ENCODE measurements around the gene TEX22.

TEX22 gene

GRCh38 chr14:105444859-105445258 is 46.5 kb downstream of the TEX22 start:
- DNase-seq = no peak

- DNase-seq = no peak
Measured at GRCh38 chr14:105445290-105445689, 47.0 kb downstream of the TEX22 start.

GRCh38 chr14:105445901-105446845 is 47.8 kb downstream of the TEX22 start:
- DNase-seq = no peak

- no peak for DNase-seq
Measured at GRCh38 chr14:105446971-105447370, 48.6 kb downstream of the TEX22 start.

- DNase-seq = no peak
Measured at GRCh38 chr14:105447651-105448640, 49.6 kb downstream of the TEX22 start.

GRCh38 chr14:105448706-105449111 is 50.4 kb downstream of the TEX22 start:
- DNase-seq = peak; percentile 74

GRCh38 chr14:105449276-105450122 is 51.2 kb downstream of the TEX22 start:
- peak; percentile 20 for DNase-seq

- DNase-seq = no peak
Measured at GRCh38 chr14:105450123-105450505, 51.8 kb downstream of the TEX22 start.

- DNase-seq = no peak
Measured at GRCh38 chr14:105450864-105451720, 52.8 kb downstream of the TEX22 start.

- no peak for DNase-seq
Measured at GRCh38 chr14:105452963-105453362, 54.6 kb downstream of the TEX22 start.

GRCh38 chr14:105453847-105454246 is 55.5 kb downstream of the TEX22 start:
- no peak for DNase-seq

GRCh38 chr14:105455086-105455640 is 56.8 kb downstream of the TEX22 start:
- no peak for DNase-seq

GRCh38 chr14:105455766-105456660 is 57.7 kb downstream of the TEX22 start:
- no peak for DNase-seq

GRCh38 chr14:105456736-105457617 is 58.6 kb downstream of the TEX22 start:
- DNase-seq = no peak

- no peak for DNase-seq
Measured at GRCh38 chr14:105458010-105458409, 59.7 kb downstream of the TEX22 start.

GRCh38 chr14:105458571-105458970 is 60.2 kb downstream of the TEX22 start:
- no peak for DNase-seq

GRCh38 chr14:105460116-105460515 is 61.8 kb downstream of the TEX22 start:
- DNase-seq = no peak

GRCh38 chr14:105460616-105461015 is 62.3 kb downstream of the TEX22 start:
- DNase-seq = no peak

GRCh38 chr14:105461903-105462302 is 63.6 kb downstream of the TEX22 start:
- DNase-seq = no peak
